Hematopoietic multipotent progenitor cell (in vitro differentiated cells): ENCODE results near the gene ITGA4. TPM values are rescaled to one million over a fixed set of nuclear protein-coding genes. Genes with fewer than 3 reads are reported as not detected.
A peak's percentile ranks its signal among the peaks of the same experiment; 100 is the strongest.

Experiments used
- DNase-seq, 3 donors: peaks; one replicate each; pipeline ENCODE4 v3.0.0-alpha.2; 2011 to 2015; ENCODE audit warnings: low read depth in 2 of 3, low spot score in 2 of 3
- total RNA-seq: library from RNA; depleted of rRNA; stranded (reverse); fragments of >200 nt; gene quantifications from one replicate; pipeline ENCODE4 v1.2.3, GENCODE V29; 2012

Gene ITGA4
- total RNA-seq, 1 donor = 193 TPM

DNA sequence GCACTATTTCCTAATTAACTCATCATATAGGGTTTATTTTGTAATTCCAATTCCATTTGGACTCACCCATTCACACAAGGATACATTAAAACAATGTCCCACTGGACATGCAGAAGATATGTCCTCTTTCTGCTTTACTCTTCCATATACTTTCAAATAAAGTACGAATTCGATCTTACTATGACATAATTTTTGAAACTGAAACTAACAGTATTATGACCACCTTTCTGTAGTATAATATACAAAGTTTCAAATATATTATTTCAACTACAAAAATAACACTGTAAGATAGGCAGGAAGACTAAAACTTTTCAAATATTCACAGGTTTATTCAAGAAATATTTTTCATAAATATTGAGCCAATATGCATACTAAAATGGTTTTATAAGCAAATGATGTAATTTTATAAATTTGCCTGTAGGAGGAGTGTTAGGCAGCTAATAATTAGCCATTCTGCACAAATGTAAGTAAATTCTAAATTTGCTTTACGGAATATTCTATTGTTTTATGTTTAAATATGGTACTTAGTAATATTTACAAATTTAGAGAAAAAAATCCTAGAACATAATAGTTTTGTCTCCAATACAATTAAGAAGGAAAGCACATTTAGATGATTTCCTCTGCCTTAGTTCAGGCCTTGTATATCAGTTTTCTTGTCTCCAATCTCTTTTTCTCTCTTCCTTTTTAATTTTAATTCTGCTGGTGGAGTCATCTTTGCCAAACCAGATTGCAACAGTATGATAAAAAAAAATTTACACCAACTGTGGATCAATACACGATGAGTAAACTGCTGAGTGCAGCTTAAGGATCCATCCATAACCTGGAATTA lies 113.9 kb downstream of the ITGA4 start:
- DNase-seq = peak in 1 of 3 donors; percentile 31

GRCh38 chr2:181573140-181573736 lies 116.1 kb downstream of the ITGA4 start:
- DNase-seq = peak in 1 of 3 donors; percentile 49

DNA sequence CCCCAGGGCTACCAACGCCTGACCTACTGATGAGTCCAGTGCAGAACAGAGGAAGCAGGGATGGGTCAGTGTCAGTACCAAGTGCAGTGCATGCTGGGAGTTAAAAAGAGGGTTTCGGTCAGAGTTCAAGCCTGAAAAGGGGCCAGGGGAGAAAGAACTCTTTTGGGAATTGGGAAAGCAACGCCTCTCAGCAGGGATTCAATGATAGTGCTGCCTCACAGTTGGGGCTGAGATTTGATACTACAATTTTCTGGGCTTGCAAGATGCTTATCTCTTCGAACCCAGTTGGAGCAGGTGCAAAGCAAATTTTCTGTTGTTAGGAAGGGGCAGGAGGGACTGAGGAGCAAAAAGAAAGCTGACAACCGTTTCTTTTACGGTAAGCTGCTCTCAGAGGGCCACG lies 117.1 kb downstream of the ITGA4 start:
- no peak for DNase-seq

DNA sequence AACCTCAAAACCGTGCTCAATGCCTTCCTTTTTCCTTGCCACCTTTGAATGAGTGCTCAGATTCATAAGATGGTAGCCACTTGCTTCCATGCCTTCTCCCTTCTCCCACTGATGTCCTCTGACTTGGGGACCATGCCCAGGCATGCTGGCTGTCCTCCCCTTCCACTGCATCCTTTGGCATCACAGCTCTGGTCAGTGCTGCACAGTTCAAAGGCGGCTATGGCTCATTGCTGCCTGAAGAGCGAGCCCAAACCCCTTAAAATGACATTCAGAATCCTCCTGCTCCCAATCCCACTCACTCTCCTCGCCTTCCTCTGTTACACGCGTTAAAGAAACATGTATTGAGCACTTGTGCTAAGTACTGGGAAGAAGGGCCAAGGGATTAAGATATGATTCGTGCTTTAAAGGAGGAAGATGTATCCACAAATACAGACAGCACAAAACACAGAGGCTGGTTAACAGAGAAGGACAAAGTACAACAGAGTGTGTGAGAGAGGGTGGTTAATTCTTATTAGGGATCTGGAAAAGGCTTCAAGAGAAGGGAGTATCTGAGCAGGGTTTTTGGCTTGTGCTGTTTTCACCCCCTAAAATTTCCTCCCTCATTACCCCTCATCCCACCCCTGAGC lies 118.0 kb downstream of the ITGA4 start:
- no peak for DNase-seq

- peak in 1 of 3 donors; percentile 41 for DNase-seq
These were observed 118.5 kb downstream of the ITGA4 start for GRCh38 chr2:181575650-181576025.

- no peak for DNase-seq
These were observed 119.2 kb downstream of the ITGA4 start for GRCh38 chr2:181576431-181576830.

GRCh38 chr2:181578829-181579228 lies 121.6 kb downstream of the ITGA4 start:
- DNase-seq = no peak

- DNase-seq = no peak
These were observed 124.3 kb downstream of the ITGA4 start for GRCh38 chr2:181581534-181581933.

- no peak for DNase-seq
These were observed 128.5 kb downstream of the ITGA4 start for GRCh38 chr2:181585732-181586131.

Other genes starting within 250 kb of the ITGA4 start
- gene CERKL, start 199.7 kb downstream of the ITGA4 start, total RNA-seq = under 0.01 TPM
- gene NEUROD1, start 223.1 kb downstream of the ITGA4 start, total RNA-seq = not detected